Lung microvascular endothelial cell (primary cell): Measurements from ENCODE around the gene NEDD4. TPM values are rescaled to one million over a fixed set of nuclear protein-coding genes. Genes with fewer than 3 reads are reported as not detected.
"Not testable (repeated sequence)": the region's sequence is repeated elsewhere in the genome, so short reads cannot be mapped to it uniquely, and the experiment has no call there.

Experiments
- DNase-seq, 2 donors: peaks; one replicate each; pipeline versions ENCODE4 v3.0.0 to v3.0.0-alpha.2; 2010; ENCODE audit warnings: low read depth in 2 of 2
- total RNA-seq: library from RNA; depleted of rRNA; stranded (reverse); fragments of >200 nt; gene quantifications from 2 replicates; pipeline ENCODE4 v1.2.1, GENCODE V29; 2014

Gene NEDD4
- total RNA-seq, 1 donor from 2014 or later = 26.4 TPM

GRCh38 chr15:55829826-55830225 lies 163.6 kb downstream of the NEDD4 start:
- no peak for DNase-seq

GRCh38 chr15:55827955-55828354 lies 165.5 kb downstream of the NEDD4 start:
- no peak for DNase-seq

GRCh38 chr15:55827204-55827603 lies 166.2 kb downstream of the NEDD4 start:
- no peak for DNase-seq

GRCh38 chr15:55824857-55825613 lies 168.4 kb downstream of the NEDD4 start:
- DNase-seq = no peak

- DNase-seq = no peak
Observed at GRCh38 chr15:55823699-55824340, 169.6 kb downstream of the NEDD4 start.

DNA sequence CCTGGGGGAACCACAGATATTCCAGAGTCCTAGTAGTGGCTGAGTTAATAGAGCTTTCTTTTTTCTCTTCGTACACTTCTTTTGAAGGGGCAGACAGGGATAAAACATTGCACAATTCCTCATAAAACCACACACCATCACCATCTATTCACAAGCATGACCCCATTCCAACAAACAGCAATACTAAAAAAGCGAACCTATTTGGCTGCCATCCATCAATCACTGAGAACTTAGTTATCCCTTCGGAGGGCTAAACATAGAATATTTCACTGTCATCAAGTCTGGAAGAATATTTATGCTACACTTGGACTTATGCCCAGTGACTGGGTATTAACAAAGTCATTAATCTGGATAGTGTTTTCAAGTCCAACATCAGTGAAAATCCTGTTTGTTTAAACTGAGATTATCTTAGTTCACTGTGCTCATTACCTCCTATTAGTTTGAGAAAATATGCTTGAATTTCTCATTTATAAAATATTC lies 170.2 kb downstream of the NEDD4 start:
- DNase-seq = peak; percentile 50 to 67

DNA sequence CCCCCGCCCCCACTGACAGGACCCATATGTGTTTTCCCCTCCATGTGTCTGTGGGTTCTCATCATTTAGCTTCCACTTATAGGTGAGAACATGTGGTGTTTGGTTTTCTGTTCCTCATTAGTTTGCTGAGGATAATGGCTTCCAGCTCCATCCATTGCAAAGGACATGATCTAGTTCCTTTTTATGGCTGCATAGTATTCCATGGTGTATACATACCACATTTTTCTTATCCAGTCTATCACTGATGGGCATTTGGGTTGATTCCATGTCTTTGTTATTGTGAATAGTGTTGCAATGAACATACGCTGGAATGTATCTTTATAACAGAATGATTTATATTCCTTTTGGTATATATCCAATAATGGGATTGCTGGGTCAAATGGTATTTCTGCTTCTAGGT lies 171.7 kb downstream of the NEDD4 start:
- DNase-seq = not testable (repeated sequence)

- no peak for DNase-seq
Observed at GRCh38 chr15:55820043-55820442, 173.4 kb downstream of the NEDD4 start.

DNA sequence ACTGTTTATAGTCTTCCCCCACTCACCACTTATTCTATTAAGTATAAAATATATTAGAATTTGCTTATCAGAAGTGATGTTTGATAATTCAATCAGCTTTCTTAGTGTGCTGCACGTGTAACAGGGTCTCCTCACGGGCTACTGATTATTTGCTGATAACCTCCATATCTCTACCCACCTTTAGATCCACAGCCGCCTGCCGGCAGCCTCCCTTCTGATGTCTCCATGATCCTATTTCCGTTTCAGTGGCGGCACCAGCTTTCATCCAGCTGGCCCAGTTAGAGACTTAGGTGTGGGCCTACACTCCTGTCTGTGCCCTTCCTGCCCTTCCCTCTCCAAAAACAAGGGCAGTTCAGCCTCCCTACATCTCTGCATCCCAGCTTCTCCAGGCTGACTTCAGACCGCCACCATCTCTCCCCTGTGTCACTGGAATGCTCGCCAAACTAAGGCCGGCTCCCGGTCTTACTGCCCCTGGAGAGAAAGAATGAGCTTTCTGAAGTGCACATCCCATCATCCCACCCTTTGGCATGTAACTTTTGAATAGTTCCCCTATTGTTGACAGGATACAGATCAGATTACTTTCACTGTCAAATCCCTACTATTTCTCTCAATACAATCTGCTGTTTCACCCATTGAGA lies 173.9 kb downstream of the NEDD4 start:
- DNase-seq = no peak

DNA sequence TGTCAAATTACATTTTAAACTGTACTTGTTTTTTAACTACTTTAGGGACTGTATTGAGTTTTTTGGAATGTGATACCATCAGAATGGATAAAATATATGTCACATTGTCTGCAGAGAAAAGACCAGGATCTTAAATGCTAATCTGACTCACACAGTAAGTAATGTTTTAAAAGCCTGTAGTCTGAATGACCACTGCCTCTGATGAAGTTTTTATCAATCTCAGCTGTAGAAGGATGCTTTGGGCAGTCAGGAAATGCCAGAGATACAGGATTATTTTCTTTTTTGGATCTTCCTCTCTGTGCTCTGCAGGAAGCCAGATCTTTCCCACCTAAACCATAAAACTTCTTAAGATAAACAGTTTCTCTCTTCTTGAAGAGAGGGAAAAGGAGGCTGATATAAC lies 177.4 kb downstream of the NEDD4 start:
- DNase-seq = no peak

- DNase-seq = no peak
Observed at GRCh38 chr15:55802600-55803376, 190.6 kb downstream of the NEDD4 start.

GRCh38 chr15:55800216-55800615 lies 193.2 kb downstream of the NEDD4 start:
- no peak for DNase-seq

- DNase-seq = peak; percentile 54 to 74
Observed at GRCh38 chr15:55799291-55800212, 193.9 kb downstream of the NEDD4 start.

DNA sequence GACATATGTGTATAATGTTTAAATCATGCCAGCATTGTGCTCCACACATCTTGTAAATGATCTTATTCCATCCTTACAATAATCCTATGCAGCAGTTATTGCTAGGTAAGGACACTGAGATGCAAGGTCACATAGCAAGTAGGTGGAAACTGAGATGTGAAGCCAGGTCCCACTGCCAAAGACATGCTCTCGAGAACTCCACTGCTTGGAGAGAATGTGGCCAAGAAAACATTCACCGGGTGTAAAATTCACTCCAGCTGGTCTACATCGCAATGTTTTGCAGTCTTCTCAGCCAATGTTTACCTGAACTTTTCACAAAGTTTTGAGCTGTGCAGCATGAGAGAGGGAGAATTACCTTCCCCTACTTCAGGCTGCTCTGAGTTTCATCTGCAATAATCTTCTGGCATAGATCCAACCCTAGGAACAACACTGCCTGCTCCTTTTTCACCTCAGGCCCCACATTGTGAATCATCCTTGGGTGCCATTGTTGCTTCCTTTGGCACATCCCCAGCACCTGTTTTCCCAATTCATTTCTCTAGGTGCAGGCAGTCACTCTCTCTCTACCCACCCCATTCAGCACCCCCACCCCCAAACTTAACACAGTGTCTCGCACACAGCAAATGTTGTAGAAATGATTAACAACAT lies 197.0 kb downstream of the NEDD4 start:
- no peak for DNase-seq

DNA sequence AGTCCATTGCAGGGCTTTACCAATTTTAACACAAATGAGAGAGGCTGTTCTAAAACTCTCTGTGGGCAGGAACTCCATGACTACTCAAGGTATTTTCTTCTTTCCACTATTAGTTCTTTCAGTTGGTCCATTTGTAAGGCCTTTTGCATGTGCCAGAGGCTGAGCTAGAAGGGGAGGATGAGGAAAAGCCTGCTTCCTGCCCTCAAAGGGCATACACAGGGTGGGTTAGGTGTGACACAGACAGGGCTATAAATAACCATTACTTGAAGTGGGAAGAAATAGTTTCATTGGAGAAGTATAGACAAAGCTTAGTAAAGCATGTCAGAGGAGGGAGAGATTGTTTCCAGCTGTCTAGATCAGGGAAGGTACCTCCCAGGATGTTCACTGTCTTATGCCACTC lies 198.4 kb downstream of the NEDD4 start:
- peak; percentile 16 to 31 for DNase-seq

DNA sequence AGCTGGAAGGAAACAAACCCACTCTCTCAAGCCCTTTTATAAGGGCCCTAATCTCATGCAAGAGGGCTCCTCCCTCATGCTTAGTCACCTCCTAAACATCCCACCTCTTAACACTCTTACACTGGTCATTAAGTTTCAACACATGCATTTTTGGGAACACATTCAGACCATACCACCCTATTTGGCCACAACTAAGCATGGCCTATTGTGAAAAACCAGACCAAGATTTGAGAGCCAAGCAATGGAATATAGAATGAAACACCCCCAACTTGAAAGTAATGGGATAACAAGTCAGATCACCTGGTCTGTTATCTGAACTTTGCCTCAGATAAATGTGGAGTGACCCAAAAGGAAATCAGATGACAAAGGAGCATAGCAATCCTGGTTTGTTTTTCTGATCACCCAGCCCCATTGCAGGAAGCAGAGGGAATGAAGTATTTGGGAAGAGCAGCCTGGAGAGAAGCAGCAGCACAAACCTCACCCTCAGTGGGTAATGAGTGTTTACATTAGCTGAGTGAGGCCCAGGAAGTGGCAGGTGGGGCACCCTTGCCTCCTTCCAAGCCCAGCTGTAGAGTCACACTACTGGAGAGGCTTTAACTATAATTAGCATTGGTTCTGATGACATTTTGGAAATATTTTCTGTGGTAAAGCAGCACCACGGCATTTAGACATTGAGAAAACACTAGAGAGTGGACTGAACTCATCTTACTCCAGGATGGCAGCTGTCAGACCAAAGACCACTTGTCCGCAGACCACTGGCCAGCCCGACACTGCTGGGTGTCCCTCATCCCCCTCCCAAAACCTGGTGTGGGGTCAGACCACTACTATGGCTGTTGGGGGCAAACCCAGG lies 201.6 kb downstream of the NEDD4 start:
- DNase-seq = peak in 1 of 2 donors; percentile 71

DNA sequence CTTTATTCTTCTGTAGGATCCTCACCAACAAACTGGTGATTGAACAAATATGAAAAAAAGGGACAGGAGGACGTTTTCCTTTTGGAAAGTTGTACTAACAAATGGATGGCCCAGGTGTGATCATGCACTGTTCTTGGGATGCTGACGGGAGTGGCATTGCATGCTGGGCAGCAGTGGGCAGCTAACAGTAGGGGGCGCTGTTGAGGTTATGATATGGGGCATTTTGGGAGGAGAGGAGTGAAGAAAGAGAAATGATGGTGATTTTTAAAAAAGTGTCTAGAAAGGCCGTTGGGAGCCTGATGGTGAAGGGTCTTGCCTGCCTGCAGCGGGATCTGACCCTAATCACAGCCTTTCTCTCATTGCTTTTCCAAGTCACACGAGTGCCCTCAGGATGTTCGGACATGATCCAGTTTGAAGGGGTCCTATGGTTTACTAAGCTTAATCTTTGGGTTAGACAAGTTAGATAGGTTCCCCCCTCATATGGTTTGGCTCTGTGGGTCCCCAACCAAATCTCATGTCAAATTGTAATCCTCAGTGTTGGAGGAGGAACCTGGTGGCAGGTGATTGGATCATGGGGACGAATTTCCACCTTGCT lies 204.2 kb downstream of the NEDD4 start:
- DNase-seq = peak in 1 of 2 donors; percentile 13

DNA sequence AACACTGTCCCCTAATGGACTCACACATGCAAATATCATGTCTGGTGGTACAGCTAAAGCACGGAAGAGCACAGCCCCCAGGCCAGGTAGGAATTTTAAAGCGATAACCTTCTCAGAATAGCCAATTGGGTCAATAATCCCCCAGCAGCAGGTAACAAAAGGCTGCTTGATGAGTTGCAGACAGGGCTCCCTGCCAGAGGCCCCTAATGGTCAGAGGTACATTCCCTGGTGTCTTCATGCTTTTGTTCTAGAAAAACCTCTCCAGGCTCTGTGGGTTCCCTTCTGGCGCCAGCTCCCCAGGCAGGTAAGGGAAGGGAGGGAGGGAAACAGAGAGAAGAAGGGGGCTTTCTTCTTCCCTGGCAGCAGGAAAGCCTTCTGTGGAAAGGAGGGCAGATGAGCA lies 207.1 kb downstream of the NEDD4 start:
- no peak for DNase-seq

DNA sequence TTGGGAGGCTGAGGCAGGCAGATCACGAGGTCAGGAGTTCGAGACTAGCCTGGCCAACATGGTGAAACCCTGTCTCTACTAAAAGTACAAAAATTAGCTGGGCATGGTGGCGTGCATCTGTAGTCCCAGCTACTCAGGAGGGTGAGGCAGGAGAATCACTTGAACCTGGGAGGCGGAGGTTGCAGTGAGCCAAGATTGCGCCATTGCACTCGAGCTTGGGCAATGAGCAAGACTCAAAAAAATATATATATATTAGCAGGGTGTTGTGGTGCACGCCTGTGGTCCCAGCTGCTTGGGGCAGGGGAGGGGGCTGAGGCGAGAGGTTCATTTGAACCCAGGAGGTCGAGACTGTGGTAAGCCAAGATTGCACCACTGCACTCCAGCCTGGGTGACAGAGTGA lies 207.8 kb downstream of the NEDD4 start:
- DNase-seq = not testable (repeated sequence)
